Measurements from ENCODE around the gene ANP32D.

- TF ChIP-seq ZNF780A (CRISPR knock-in tag; IDR thresholded peaks at IDR 0.05) = no peak
- no peak for TF ChIP-seq EZH2 (IDR thresholded peaks at IDR 0.05; ENCODE audit: borderline replicate concordance, low read depth, low read length)
These were observed 30.0 kb upstream of the ANP32D start for GRCh38 chr12:48442179-48442847.
